OCI-LY7 (cell line): ENCODE data around the gene SNF8. TPM values are rescaled to one million over a fixed set of nuclear protein-coding genes. Genes with fewer than 3 reads are reported as not detected.

ENCODE experiments used
- BruUV-seq: library from RNA; stranded (reverse); fragments of 400-500 nt; replicated peaks from 2 replicates; lab custom pipeline; 2021; lab: Mats Ljungman, UMichigan
- CTCF ChIA-PET: fragments of 300-600 bp; sonication (Branson Sonifier 250); formaldehyde crosslinking; loops from one replicate; lab custom pipeline; 2022; ENCODE audit warnings: antibody characterized with exemption; ENCODE audit not compliant: unreplicated experiment; lab: Charles Lee
- POLR2A ChIA-PET: fragments of 300-600 bp; sonication (Branson Sonifier 250); formaldehyde crosslinking; loops from one replicate; lab custom pipeline; 2022; ENCODE audit warnings: antibody characterized with exemption; lab: Charles Lee
- DNase-seq: peaks from one replicate; pipeline ENCODE4 v3.0.0-alpha.2; 2015; ENCODE audit warnings: low spot score
- H2AFZ ChIP-seq: fragments of 200-600 bp; sonication (generic), shearing (Covaris generic); 2 replicates; pipeline ENCODE4 v1.6.1; 2014; ENCODE audit warnings: mild to moderate bottlenecking, antibody characterized with exemption, low read length, moderate library complexity
- H3K27ac ChIP-seq: fragments of 200-600 bp; sonication (generic); 2 replicates; pipeline ENCODE4 v1.5.1; 2014; ENCODE audit warnings: mixed run types, low read depth, mild to moderate bottlenecking, moderate library complexity, low read length, inconsistent platforms; ENCODE audit not compliant: poor library complexity, severe bottlenecking
- H3K36me3 ChIP-seq: fragments of 200-600 bp; sonication (generic); 2 replicates; pipeline ENCODE4 v1.6.1; 2014; ENCODE audit warnings: mild to moderate bottlenecking, antibody characterized with exemption, low read length, moderate library complexity, mixed read lengths; ENCODE audit not compliant: insufficient read depth
- H3K4me1 ChIP-seq: fragments of 200-600 bp; sonication (generic); 2 replicates; pipeline ENCODE4 v1.5.1; 2014; ENCODE audit warnings: mild to moderate bottlenecking, low read length; ENCODE audit not compliant: insufficient read depth, poor library complexity, severe bottlenecking
- H3K4me2 ChIP-seq: fragments of 200-600 bp; sonication (generic); 2 replicates; pipeline ENCODE4 v1.6.1; 2014; ENCODE audit warnings: mild to moderate bottlenecking, low read length
- H3K4me3 ChIP-seq: fragments of 200-600 bp; sonication (generic); 2 replicates; pipeline ENCODE4 v1.5.1; 2014; ENCODE audit warnings: mild to moderate bottlenecking, low read depth, low read length; ENCODE audit not compliant: poor library complexity, severe bottlenecking
- H3K79me2 ChIP-seq: fragments of 200-600 bp; sonication (generic); 2 replicates; pipeline ENCODE4 v1.6.1; 2016; ENCODE audit warnings: low read depth, mild to moderate bottlenecking, low read length, moderate library complexity, mixed read lengths; ENCODE audit not compliant: insufficient read depth
- H3K9me2 ChIP-seq: fragments of 200-600 bp; sonication (generic); 2 replicates; pipeline ENCODE4 v1.6.1; 2016; ENCODE audit warnings: mild to moderate bottlenecking, low read length, mixed read lengths; ENCODE audit not compliant: insufficient read depth
- H3K9me3 ChIP-seq: fragments of 200-600 bp; sonication (generic); 2 replicates; pipeline ENCODE4 v1.6.1; 2014; ENCODE audit warnings: mild to moderate bottlenecking, mixed run types, low read length, mixed read lengths
- H4K20me1 ChIP-seq: fragments of 200-600 bp; sonication (generic); 2 replicates; pipeline ENCODE4 v1.6.1; 2014; ENCODE audit warnings: mild to moderate bottlenecking, antibody characterized with exemption, low read length, moderate library complexity, mixed read lengths; ENCODE audit not compliant: insufficient read depth
- CTCF ChIP-seq: fragments of 200-600 bp; sonication (generic); conservative IDR thresholded peaks from 2 replicates; pipeline ENCODE4 v1.5.1; 2014; ENCODE audit warnings: mild to moderate bottlenecking, antibody characterized with exemption, low read length, moderate library complexity, mixed read lengths
- EZH2phosphoT487 ChIP-seq: fragments of 200-600 bp; sonication (generic); IDR thresholded peaks from 2 replicates; pipeline ENCODE4 v1.6.1; 2018; ENCODE audit warnings: low read depth, borderline replicate concordance, mild to moderate bottlenecking, mixed run types, antibody characterized with exemption, low read length, moderate library complexity, mixed read lengths
- intact Hi-C: fragments of 100-400 bp; cut with micrococcal nuclease; formaldehyde crosslinking; loops from one replicate; pipeline ENCODE4 v1.10.0; 2022; ENCODE audit not compliant: unreplicated experiment
- total RNA-seq, 2 experiments: library from RNA; depleted of rRNA in 1 of 2; stranded (reverse); fragments of >200 nt in 1 of 2; shearing (Covaris generic) in 1 of 2; gene quantifications; 2 replicates each; pipeline ENCODE4 v1.2.3, GENCODE V29; 2014 to 2022

Gene SNF8
- total RNA-seq, 2 experiments from 2014 or later, result 45.8 to 92.2 TPM

GRCh38 chr17:48993305-48993704 lies 48.7 kb upstream of the SNF8 start:
- ChIA-PET POLR2A (no interaction called here), CTCF (no interaction called here)
- Histone ChIP-seq H3K36me3 (no peaks in the 10 kb centered on the region), H4K20me1 (no peaks in the 10 kb centered on the region), H3K4me2 (no peak overlapping the region), H3K9me3 (no peaks in the 10 kb centered on the region), H3K4me3 (no peak overlapping the region), H3K79me2 (peaks cover 7% of the 10 kb centered on the region; the same call in 1 of the 2 replicates), H3K9me2 (no peaks in the 10 kb centered on the region), H2AFZ (no peak overlapping the region), H3K27ac (no peak overlapping the region), H3K4me1 (peaks cover 7% of the 10 kb centered on the region)
- BruUV-seq, result no TSS peak
- DNase-seq, result no peak
- TF ChIP-seq EZH2phosphoT487, result no peak
- no peak for TF ChIP-seq CTCF
- intact Hi-C loops, result no loop called here

DNA sequence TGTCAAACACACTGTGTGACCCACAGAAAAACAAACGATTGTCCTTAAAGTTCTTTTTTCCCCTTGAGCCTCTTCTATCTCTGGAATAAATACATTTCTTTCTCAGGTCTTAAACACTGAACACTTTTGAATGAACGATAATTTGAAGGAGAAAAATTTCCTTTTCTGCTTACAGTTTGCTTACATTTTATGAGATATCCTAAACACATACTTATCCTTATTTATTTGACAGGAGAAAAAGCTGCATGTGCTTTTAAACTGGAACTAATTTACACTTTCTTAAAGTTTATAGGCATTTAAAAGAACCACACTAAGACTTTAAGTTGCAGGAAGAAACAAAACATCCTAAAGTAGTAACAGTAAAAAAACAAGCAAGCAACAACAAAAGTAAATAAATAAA lies 47.8 kb upstream of the SNF8 start:
- no peak for TF ChIP-seq EZH2phosphoT487
- DNase-seq, result no peak
- no peaks in the 10 kb centered on the region for H3K9me3 ChIP-seq
- H3K4me3 ChIP-seq, result no peak overlapping the region
- H3K9me2 ChIP-seq, result no peaks in the 10 kb centered on the region
- ChIA-PET POLR2A (interaction anchor here (0.7 kb wide), 1 partner anchor 19 kb away, joined by 3 read pairs; no protein-coding TSS in a partner anchor), CTCF (no interaction called here)
- no peaks in the 10 kb centered on the region for H3K79me2 ChIP-seq
- no peak overlapping the region for H3K27ac ChIP-seq
- H4K20me1 ChIP-seq, result no peaks in the 10 kb centered on the region
- no peak overlapping the region for H2AFZ ChIP-seq
- H3K4me2 ChIP-seq, result no peak overlapping the region
- peaks cover 7% of the 10 kb centered on the region for H3K4me1 ChIP-seq
- no TSS peak for BruUV-seq
- H3K36me3 ChIP-seq, result no peaks in the 10 kb centered on the region
- intact Hi-C loops, result no loop called here

- no TSS peak for BruUV-seq
- H4K20me1 ChIP-seq, result no peaks in the 10 kb centered on the region
- intact Hi-C loops, result no loop called here
- H3K4me2 ChIP-seq, result no peak overlapping the region
- ChIA-PET CTCF (no interaction called here), POLR2A (no interaction called here)
- H3K9me2 ChIP-seq, result no peaks in the 10 kb centered on the region
- H3K36me3 ChIP-seq, result no peaks in the 10 kb centered on the region
- DNase-seq, result no peak
- no peaks in the 10 kb centered on the region for H3K79me2 ChIP-seq
- H3K9me3 ChIP-seq, result no peaks in the 10 kb centered on the region
- H3K4me3 ChIP-seq, result no peak overlapping the region
- H3K4me1 ChIP-seq, result peaks cover 7% of the 10 kb centered on the region
- no peak overlapping the region for H2AFZ ChIP-seq
- H3K27ac ChIP-seq, result no peak overlapping the region
- TF ChIP-seq CTCF (no peak), EZH2phosphoT487 (no peak)
These were observed 46.3 kb upstream of the SNF8 start for GRCh38 chr17:48990882-48991357.
